ENCODE measurements around the gene GLRA1.

DNA sequence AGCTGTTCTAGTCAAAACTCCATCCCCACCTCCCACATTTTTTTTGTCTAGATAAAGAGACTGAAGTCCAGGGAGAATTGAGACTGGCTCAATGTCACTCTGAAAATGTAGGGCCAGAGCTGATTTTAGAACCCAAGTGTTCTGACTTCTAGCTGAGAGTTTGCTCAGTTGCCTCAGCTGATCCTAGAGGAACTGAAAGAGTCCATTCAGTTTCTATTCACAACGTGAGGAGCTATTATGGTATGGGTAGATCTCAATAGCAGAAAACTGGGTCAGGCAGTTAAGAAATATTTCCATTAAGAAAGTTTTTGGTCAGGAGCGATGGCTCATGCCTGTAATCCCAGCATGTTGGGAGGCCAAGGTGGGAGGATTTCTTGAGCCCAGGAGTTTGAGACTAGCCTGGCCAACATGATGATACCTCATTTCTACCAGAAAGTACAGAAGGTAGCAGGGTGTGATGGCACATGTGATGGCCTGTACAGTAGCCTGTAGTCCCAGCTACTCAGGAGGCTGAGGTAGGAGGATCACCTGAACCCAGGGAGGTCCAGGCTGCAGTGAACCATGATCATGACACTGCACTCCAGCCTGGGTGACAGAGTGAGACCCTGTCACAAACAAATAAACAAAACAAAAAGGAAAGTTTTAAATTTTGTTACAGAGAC is 61.7 kb downstream of the GLRA1 start:
- TF ChIP-seq POLR2A (IDR thresholded peaks at IDR 0.05; ENCODE audit: extremely low read depth, insufficient read length) (no peak), CTCF (IDR thresholded peaks at IDR 0.05; ENCODE audit: low read depth, low read length) (no peak), MYC (IDR thresholded peaks at IDR 0.05; ENCODE audit: low read depth, low read length) (no peak)
- TF ChIP-seq, protein P1, sequence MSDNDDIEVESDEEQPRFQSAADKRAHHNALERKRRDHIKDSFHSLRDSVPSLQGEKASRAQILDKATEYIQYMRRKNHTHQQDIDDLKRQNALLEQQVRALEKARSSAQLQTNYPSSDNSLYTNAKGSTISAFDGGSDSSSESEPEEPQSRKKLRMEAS (IDR thresholded peaks at IDR 0.05; ENCODE audit: low read depth, low read length) = no peak
